ENCODE measurements around the gene NTSR1. TPM values are rescaled to one million over a fixed set of nuclear protein-coding genes. Genes with fewer than 3 reads are reported as not detected.

NTSR1 gene
- total and polyA plus RNA-seq, 2 of the 13 experiments (the other 11 are each of a cell fraction or from before 2014, with no cell fraction given) = 0.09 to 0.12 TPM

GRCh38 chr20:62806383-62807050 is 97.9 kb downstream of the NTSR1 start:
- intact Hi-C loops (cut with micrococcal nuclease; ENCODE audit: unreplicated experiment) = loop anchor here (1.0 to 5.0 kb wide), 4 partner anchors 12 to 184 kb away; no protein-coding TSS in a partner anchor
- WGBS (ENCODE audit: low lambda C conversion rate) = 51% methylated on average over 11 of the region's 11 CpGs
- Histone ChIP-seq H3K4me1 (ENCODE audit: insufficient read depth, low read length) (peaks cover 48% of the 10 kb centered on the region), H4K20me1 (ENCODE audit: insufficient read depth, low read length) (peaks cover 15% of the 10 kb centered on the region; the same call in 1 of the 2 replicates), H3K4me3 (replicated peaks in 1 of 3; ENCODE audit: insufficient read depth in 1 of 3, low read depth in 2 of 3, low read length in 3 of 3) (peak overlapping the region; percentile 82 to 100 (median 96)), H3K36me3 (replicated peaks in 1 of 2; ENCODE audit: control insufficient read depth in 1 of 2, insufficient read depth in 2 of 2, low read length in 2 of 2) (peaks cover 36 to 47% of the 10 kb centered on the region in 2 experiments), H2AFZ (ENCODE audit: low read length) (no peak overlapping the region), H3K79me2 (ENCODE audit: insufficient read depth, low read length) (peaks cover 24% of the 10 kb centered on the region), H3K27me3 (ENCODE audit: control insufficient read depth in 1 of 2, insufficient read depth in 2 of 2, low read length in 2 of 2) (no peaks in the 10 kb centered on the region), H3K4me2 (ENCODE audit: low read depth, low read length) (peak overlapping the region; percentile 89), H3K27ac (ENCODE audit: extremely low read length, insufficient read depth, low read length) (peak overlapping the region; percentile 89), H3K9me3 (ENCODE audit: low read length) (no peaks in the 10 kb centered on the region), H3K9ac (ENCODE audit: insufficient read depth, low read depth, low read length) (peak overlapping the region; percentile 88)
- FAIRE-seq = no peak
- no peak for DNase-seq (ENCODE audit: low spot score)
- no peak for ATAC-seq
- BruUV-seq (replicated peaks) = TSS peak; percentile 60
- in situ Hi-C loops (cut with HindIII; ENCODE audit: extremely low pct_ligation_motif_present, low pct_unique_long_range_greater_than_20kb) = no loop called here
- CTCF ChIA-PET (ENCODE audit: low intra/inter-chr PET ratio, low total read pairs) = interaction anchor here (1.5 kb wide), 1 partner anchor 15 kb away, joined by 5 read pairs; no protein-coding TSS in a partner anchor
- POLR2A ChIA-PET = interaction anchor here (1.1 to 6.6 kb wide), 8 partner anchors 9 to 183 kb away, joined by 3 to 110 read pairs (median 10); partner anchors contain the start of genes COL9A3 and MRGBP
- TF ChIP-seq ZNF407 (CRISPR knock-in tag; IDR thresholded peaks at IDR 0.05; ENCODE audit: not compliant biosample characterization) (peak; percentile 72), ZFP91 (CRISPR knock-in tag; IDR thresholded peaks at IDR 0.05; ENCODE audit: borderline replicate concordance) (no peak; the same call in 1 of the 2 replicates), SP2 (CRISPR knock-in tag; IDR thresholded peaks at IDR 0.05) (no peak), ZNF446 (CRISPR knock-in tag; IDR thresholded peaks at IDR 0.05) (peak; percentile 26; the same call in 1 of the 2 replicates), MTERF4 (CRISPR knock-in tag; IDR thresholded peaks at IDR 0.05) (peak; percentile 78), ZNF101 (CRISPR knock-in tag; IDR thresholded peaks at IDR 0.05; ENCODE audit: borderline replicate concordance, low read depth) (0 out of 2 replicates have a peak, but pooled peaks have one; percentile 38), THAP11 (CRISPR knock-in tag; IDR thresholded peaks at IDR 0.05) (no peak), MLLT10 (CRISPR knock-in tag; IDR thresholded peaks at IDR 0.05) (no peak), THAP7 (CRISPR knock-in tag; IDR thresholded peaks at IDR 0.05) (0 out of 2 replicates have a peak, but pooled peaks have one; percentile 5), ZFP90 (CRISPR knock-in tag; IDR thresholded peaks at IDR 0.05; ENCODE audit: borderline replicate concordance) (no peak), KDM2A (CRISPR knock-in tag; IDR thresholded peaks at IDR 0.05; ENCODE audit: borderline replicate concordance, low read depth) (no peak)
